Activated naive CD4-positive, alpha-beta T cell treated with anti-CD3 and anti-CD28 coated beads, Interleukin-2, amount 10 ng/mL, durations not matched to agents 7 days and 5 days (primary cell): ENCODE results near the gene SPECC1.
"Not testable (repeated sequence)": the region's sequence is repeated elsewhere in the genome, so short reads cannot be mapped to it uniquely, and the experiment has no call there.

Experiments used
- CTCF ChIA-PET: fragments of 350-600 bp; sonication (Branson Sonifier 250); formaldehyde crosslinking; loops from one replicate; lab custom pipeline; 2021; ENCODE audit warnings: antibody characterized with exemption; lab: Charles Lee
- DNase-seq: peaks from one replicate; pipeline ENCODE4 v3.0.0-alpha.2; 2020
- H3K27ac Mint-ChIP-seq: one replicate; pipeline ENCODE4 v1.8.0; 2021; ENCODE audit warnings: mild to moderate bottlenecking, moderate library complexity, mixed read lengths
- H3K27me3 Mint-ChIP-seq: one replicate; pipeline ENCODE4 v1.8.0; 2021; ENCODE audit warnings: mild to moderate bottlenecking, mixed read lengths
- H3K36me3 Mint-ChIP-seq: one replicate; pipeline ENCODE4 v1.8.0; 2021; ENCODE audit warnings: mixed read lengths
- H3K4me1 Mint-ChIP-seq: one replicate; pipeline ENCODE4 v1.8.0; 2021; ENCODE audit warnings: mixed read lengths
- H3K4me3 Mint-ChIP-seq: one replicate; pipeline ENCODE4 v1.8.0; 2021; ENCODE audit warnings: mild to moderate bottlenecking, moderate library complexity, mixed read lengths
- H3K9me3 Mint-ChIP-seq: one replicate; pipeline ENCODE4 v1.8.0; 2021; ENCODE audit warnings: mixed read lengths

SPECC1 gene

DNA sequence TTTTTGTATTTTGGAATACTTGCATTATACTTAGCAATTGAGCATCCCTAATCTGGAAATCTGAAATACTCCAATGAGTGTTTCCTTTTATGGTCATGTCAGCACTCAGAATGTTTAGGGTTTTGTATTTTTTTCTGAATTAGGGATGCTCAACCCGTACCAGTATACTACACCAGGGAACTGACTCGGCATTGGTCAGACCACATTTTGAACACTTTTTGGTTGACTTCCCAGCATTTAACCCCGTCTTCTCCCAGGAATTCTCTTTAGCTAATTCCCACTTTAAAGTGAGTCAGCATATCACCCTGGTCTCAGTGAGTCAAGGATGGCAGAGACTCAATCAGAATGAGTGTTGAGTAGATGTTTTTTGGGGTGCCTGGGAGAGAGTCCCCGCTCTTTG, 177.9 kb downstream of the SPECC1 start:
- H3K27me3 Mint-ChIP-seq = peaks cover 5% of the 10 kb centered on the region
- H3K36me3 Mint-ChIP-seq = no peaks in the 10 kb centered on the region
- no peak overlapping the region for H3K4me3 Mint-ChIP-seq
- DNase-seq = no peak
- no peaks in the 10 kb centered on the region for H3K4me1 Mint-ChIP-seq
- H3K27ac Mint-ChIP-seq = no peak overlapping the region
- H3K9me3 Mint-ChIP-seq = no peaks in the 10 kb centered on the region
- CTCF ChIA-PET = no interaction called here

DNA sequence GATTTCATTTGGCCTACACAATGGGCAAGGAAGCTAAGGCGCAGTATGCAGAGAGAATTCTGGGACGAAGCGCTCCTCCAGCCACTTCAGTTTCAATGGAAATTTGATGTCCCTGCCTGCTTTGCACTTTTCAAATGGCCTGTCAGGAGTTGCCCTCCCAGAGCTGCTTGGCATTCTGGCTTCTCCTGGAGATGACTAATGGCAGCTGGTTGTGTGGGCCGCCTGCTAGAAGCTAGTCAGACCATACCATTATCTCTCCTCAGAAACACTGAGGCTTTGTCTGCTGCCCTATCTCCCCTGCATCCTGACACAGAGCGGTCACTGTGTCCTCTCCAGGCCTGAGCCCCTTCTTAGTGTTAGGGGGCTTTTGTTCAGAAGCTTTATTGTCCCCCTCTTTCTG, 180.1 kb downstream of the SPECC1 start:
- Mint-ChIP-seq H3K36me3 (no peaks in the 10 kb centered on the region), H3K27me3 (peaks cover 7% of the 10 kb centered on the region), H3K4me3 (no peak overlapping the region), H3K4me1 (no peaks in the 10 kb centered on the region), H3K9me3 (no peaks in the 10 kb centered on the region), H3K27ac (no peak overlapping the region)
- CTCF ChIA-PET = no interaction called here
- DNase-seq = no peak

DNA sequence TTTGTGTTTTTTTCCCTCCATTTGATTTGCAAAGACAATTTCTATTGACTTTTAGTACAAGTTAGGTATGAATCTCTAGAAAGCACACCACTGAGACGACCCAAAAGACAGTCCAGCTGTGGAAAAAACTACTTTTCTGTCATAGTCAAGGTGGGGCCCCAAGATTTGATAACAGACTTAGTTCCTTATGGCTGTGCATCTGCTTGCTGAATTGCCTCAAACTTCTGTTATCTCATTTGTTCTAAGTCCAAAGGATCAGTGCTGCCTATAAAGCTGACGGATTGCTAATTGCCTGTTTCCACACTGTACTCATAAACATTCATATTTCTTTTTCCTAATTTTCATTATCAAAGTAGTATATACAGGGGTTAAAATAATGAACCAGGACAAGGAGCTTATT, 180.8 kb downstream of the SPECC1 start:
- CTCF ChIA-PET = interaction anchor here (1.1 kb wide), 1 partner anchor 27 kb away, joined by 3 read pairs; no protein-coding TSS in a partner anchor
- Mint-ChIP-seq H3K36me3 (no peaks in the 10 kb centered on the region), H3K4me1 (no peaks in the 10 kb centered on the region), H3K9me3 (peaks cover 1% of the 10 kb centered on the region), H3K4me3 (no peak overlapping the region), H3K27ac (no peak overlapping the region), H3K27me3 (peaks cover 7% of the 10 kb centered on the region)
- no peak for DNase-seq

DNA sequence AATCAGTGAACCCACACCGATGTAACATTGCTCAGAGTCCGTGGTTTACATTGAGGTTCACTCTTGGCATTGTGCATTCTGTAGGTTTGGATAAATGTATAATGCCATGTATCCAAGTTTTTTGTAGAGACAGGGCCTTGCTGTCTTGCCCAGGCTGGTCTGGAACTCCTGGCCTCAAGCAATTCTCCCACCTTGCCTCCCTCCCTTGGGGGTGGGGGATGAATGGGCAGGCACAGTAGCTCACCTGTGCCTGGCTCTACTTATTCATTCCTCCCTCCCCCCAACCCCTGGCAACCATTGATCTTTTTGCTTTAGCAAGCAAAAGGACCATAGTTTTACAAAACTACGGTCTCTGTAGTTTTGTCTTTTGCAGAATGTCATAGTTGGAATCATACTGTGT, 181.4 kb downstream of the SPECC1 start:
- DNase-seq = no peak
- H3K27ac Mint-ChIP-seq = no peak overlapping the region
- peaks cover 3% of the 10 kb centered on the region for H3K9me3 Mint-ChIP-seq
- H3K4me1 Mint-ChIP-seq = no peaks in the 10 kb centered on the region
- CTCF ChIA-PET = interaction anchor here (0.6 to 1.1 kb wide), 2 partner anchors 21 to 27 kb away, joined by 3 read pairs; no protein-coding TSS in a partner anchor
- peaks cover 7% of the 10 kb centered on the region for H3K27me3 Mint-ChIP-seq
- H3K4me3 Mint-ChIP-seq = no peak overlapping the region
- no peaks in the 10 kb centered on the region for H3K36me3 Mint-ChIP-seq

DNA sequence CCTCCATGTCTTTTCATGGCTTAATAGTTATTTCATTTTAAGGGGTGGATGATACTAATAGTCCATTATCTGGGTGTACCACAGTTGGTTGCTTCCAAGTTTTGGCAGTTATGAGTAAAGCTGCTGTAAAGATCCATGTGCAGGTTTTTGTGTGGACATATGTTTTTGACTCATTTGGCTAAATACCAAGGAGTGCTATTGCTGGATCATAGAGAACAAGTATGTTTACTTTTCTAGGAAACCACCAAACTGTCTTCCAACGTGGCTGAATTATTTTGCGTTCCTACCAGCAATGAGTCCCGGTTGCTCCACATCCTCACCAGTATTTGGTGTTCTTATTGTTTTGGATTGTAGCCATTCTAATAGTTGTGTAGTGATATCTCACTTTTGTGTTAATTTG, 181.9 kb downstream of the SPECC1 start:
- H3K27me3 Mint-ChIP-seq = peaks cover 7% of the 10 kb centered on the region
- H3K27ac Mint-ChIP-seq = no peak overlapping the region
- H3K4me3 Mint-ChIP-seq = no peak overlapping the region
- no peaks in the 10 kb centered on the region for H3K36me3 Mint-ChIP-seq
- H3K4me1 Mint-ChIP-seq = no peaks in the 10 kb centered on the region
- CTCF ChIA-PET = interaction anchor here (0.6 to 1.1 kb wide), 3 partner anchors 21 to 69 kb away, joined by 3 read pairs; no protein-coding TSS in a partner anchor
- DNase-seq = no peak
- H3K9me3 Mint-ChIP-seq = peaks cover 5% of the 10 kb centered on the region

DNA sequence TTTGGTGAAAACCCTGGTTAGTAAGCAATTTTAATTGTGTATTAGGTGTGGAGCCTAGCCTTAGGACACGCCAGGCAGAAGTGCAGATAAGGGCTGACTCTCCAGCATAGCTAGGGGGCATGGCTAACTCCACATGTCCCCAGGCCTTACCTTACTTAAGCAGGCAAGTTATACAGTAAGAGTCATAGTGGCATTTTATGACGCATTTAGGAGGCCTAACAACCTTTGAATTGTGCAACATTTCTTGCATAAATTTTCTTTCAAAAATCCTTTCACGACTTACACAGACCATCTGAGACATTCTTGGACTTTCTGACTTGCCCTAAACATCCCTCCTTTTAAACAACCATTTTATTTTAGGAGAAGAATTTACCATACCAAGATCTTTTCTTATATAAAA, 187.1 kb downstream of the SPECC1 start:
- not testable (repeated sequence) for DNase-seq, H3K4me1 Mint-ChIP-seq, H3K27ac Mint-ChIP-seq, H3K27me3 Mint-ChIP-seq, H3K36me3 Mint-ChIP-seq, H3K9me3 Mint-ChIP-seq, H3K4me3 Mint-ChIP-seq
- CTCF ChIA-PET = interaction anchor here (0.6 kb wide), 1 partner anchor 29 kb away, joined by 3 read pairs; no protein-coding TSS in a partner anchor

DNA sequence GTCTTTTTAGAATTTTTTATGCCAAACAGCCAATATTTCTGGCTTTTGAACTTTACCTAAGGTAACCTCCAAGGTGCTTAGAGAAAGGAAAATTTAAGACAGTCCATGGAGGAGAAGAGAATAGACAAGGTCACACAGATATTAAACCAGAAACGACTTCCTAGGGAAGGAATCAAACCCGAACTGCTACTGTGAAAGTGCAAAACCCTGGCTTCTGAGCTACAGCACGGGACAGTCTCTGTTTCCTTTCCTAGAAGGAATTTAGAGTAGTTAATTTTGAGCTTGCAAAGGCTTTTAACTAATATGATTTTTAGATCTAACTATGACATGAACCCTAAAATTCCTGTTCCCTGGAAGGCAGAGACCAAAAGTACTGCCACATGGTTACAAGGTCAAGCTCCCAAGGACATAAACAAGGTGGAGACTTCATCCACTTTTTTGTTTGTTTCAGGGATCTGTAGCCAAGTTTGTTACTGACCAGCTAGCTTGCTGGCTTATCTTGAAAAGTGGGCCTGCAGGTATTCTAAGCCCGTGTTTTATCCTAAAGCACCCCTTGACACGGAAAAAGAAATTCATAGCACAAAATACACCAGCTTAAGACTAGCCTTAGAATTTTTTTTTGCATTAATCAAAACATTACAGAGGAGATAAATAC, 188.2 kb downstream of the SPECC1 start:
- no peak for DNase-seq
- H3K36me3 Mint-ChIP-seq = no peaks in the 10 kb centered on the region
- no peak overlapping the region for H3K4me3 Mint-ChIP-seq
- H3K9me3 Mint-ChIP-seq = peaks cover 9% of the 10 kb centered on the region
- peaks cover 8% of the 10 kb centered on the region for H3K27me3 Mint-ChIP-seq
- no peak overlapping the region for H3K27ac Mint-ChIP-seq
- CTCF ChIA-PET = interaction anchor here (1.6 kb wide), 1 partner anchor 27 kb away, joined by 5 read pairs; no protein-coding TSS in a partner anchor
- H3K4me1 Mint-ChIP-seq = no peaks in the 10 kb centered on the region

DNA sequence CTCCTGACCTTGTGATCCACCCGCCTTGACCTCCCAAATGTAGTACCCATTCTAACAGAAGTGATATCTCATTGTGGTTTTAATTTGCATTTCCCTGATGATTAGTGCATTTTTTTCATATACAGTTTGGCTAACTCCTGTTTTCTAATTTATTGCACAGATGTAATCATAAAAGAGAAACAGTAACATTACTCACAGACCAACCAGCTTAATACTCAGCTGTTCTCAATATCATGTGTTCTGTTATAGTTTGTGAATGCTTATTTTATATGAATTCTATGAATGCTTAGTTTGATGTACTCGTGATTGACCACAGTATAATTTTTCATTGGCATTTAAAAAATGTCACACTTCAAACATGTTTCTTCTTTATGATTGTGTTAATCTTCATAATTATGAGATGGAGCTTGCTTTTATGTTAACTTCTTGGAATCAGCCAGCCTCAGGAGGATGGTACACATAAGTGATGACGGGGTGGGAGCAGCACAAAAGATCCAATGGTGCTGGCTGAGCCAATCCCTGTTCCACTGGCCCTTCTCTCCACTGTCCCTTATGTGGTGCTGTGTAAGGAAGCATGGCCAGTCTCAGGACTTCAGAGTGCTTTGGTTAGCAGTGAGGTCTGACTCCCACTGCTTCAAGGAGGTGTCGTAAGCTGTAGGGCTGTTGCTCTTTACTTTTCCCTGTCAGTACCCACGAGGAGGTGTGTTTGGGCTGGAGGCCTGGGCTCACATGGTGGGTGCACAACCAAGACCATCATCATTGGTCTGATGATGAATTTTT, 191.0 kb downstream of the SPECC1 start:
- H3K27ac Mint-ChIP-seq = no peak overlapping the region
- no peak for DNase-seq
- H3K27me3 Mint-ChIP-seq = peaks cover 5% of the 10 kb centered on the region
- H3K9me3 Mint-ChIP-seq = peaks cover 6% of the 10 kb centered on the region
- H3K4me1 Mint-ChIP-seq = no peaks in the 10 kb centered on the region
- H3K36me3 Mint-ChIP-seq = no peaks in the 10 kb centered on the region
- CTCF ChIA-PET = interaction anchor here (0.8 kb wide), 1 partner anchor 27 kb away, joined by 3 read pairs; no protein-coding TSS in a partner anchor
- H3K4me3 Mint-ChIP-seq = no peak overlapping the region

DNA sequence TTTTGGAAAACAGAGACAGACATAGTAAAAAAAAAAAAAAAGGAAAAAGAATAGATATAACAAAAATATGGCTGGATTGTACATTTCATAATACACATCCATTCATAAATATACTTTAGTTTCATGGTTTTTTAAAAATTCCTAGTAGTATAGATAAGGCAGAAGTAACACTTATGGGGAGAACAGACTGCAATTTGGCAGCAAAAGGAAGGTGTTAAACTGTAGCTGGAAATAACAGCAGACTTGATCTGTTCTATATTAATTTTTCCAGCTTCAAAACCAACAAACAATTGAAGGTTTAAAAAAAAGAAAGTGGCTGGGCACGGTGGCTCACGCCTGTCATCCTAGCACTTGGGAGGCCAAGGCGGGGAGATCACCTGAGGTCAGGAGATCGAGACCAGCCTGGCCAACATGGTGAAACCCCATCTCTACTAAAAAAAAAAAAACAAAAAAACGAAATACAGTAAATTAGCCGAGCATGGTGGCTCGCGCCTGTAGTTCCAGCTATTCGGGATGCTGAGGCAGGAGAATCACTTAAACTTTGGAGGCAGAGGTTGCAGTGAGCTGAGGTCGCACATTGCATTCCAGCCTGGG, 191.8 kb downstream of the SPECC1 start:
- no peak overlapping the region for H3K27ac Mint-ChIP-seq
- H3K36me3 Mint-ChIP-seq = no peaks in the 10 kb centered on the region
- no peak for DNase-seq
- H3K27me3 Mint-ChIP-seq = peaks cover 5% of the 10 kb centered on the region
- CTCF ChIA-PET = no interaction called here
- H3K4me3 Mint-ChIP-seq = no peak overlapping the region
- H3K4me1 Mint-ChIP-seq = peaks cover 7% of the 10 kb centered on the region
- peaks cover 5% of the 10 kb centered on the region for H3K9me3 Mint-ChIP-seq

DNA sequence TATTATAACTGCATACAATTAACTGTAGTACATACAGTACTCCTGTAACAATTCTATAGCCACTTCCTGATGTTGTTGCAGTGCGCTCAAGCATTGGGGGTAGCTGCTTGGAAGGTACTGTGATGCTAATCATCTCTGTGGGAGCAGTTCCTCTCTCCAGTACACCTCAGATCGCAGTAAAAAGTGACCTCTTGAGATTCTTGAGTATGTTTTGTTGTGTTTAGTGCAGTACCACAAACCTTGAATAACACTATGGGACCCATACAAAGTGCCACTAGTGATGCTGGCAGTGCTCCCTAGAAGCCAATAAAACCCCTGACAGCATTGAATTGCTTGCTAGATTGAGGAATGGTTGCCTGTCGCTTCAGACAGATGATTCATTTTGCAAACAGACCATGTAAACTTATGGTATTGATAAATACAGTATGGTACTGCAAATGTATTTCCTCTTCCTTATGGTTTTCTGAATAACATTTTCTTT, 193.0 kb downstream of the SPECC1 start:
- Mint-ChIP-seq H3K27me3 (peaks cover 5% of the 10 kb centered on the region), H3K9me3 (no peaks in the 10 kb centered on the region), H3K27ac (no peak overlapping the region), H3K4me3 (no peak overlapping the region), H3K4me1 (peaks cover 10% of the 10 kb centered on the region), H3K36me3 (no peaks in the 10 kb centered on the region)
- no peak for DNase-seq
- CTCF ChIA-PET = no interaction called here

DNA sequence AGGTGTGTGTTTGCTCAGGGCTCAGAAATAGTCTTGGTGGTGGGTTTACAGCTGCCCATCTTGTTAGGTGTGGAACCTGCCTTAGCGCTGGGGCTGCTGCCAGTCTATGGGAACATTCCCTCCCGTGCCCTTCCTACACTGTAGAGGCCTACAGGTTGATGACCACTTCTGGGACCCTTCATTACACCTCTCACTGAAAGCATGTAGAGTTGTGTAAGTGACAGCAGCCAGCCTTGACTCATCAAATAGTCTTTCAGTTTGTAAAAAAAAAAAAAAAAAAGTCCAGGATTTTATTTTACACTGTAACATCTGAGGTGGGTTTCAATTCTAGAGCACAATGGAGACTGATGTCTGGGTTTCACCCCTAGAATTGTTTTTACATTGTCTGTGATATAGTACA, 193.9 kb downstream of the SPECC1 start:
- Mint-ChIP-seq H3K4me1 (peaks cover 10% of the 10 kb centered on the region), H3K36me3 (no peaks in the 10 kb centered on the region), H3K4me3 (no peak overlapping the region), H3K9me3 (no peaks in the 10 kb centered on the region), H3K27me3 (peaks cover 5% of the 10 kb centered on the region), H3K27ac (no peak overlapping the region)
- CTCF ChIA-PET = no interaction called here
- no peak for DNase-seq

DNA sequence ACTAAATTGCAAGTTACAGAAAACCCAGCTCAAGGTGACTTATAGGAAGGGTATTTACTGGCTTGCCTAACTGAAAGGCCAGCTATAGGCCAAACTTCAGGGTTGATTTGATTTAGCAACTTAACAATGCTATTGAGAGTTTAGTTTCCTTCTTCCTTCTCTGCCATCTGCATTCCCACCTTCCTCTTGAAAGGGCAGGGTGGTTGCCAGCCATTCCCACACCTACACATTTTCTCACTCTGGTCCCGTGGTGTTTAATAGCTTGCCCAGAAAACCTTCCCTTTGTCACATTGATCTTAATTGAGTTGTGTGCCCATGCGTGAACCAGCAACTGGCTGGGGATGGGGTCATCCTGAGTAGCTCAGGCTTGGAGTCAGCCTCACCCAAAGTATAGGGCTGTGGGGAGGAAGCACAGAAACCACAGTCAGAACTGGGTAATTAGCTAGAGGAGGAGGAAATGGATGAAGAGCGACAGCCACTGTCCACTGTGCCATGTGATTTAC, 194.7 kb downstream of the SPECC1 start:
- Mint-ChIP-seq H3K9me3 (no peaks in the 10 kb centered on the region), H3K4me1 (peaks cover 10% of the 10 kb centered on the region), H3K4me3 (no peak overlapping the region), H3K27me3 (peaks cover 5% of the 10 kb centered on the region), H3K27ac (no peak overlapping the region), H3K36me3 (no peaks in the 10 kb centered on the region)
- CTCF ChIA-PET = interaction anchor here (0.7 kb wide), 1 partner anchor 9 kb away, joined by 3 read pairs; no protein-coding TSS in a partner anchor
- no peak for DNase-seq

DNA sequence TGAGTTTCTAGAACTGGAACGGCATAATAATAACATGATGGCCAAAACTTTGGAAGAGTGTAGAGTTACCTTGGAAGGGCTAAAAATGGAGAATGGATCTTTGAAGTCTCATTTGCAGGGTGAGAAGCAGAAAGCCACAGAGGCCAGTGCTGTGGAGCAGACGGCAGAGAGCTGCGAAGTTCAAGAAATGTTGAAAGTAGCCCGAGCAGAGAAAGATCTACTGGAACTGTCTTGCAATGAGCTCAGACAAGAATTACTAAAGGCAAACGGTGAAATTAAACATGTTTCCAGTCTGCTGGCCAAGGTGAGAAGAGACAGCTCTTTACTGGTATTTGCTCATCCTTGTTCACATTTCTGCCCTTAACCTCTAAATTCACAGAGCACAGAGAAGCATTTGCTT, 196.4 kb downstream of the SPECC1 start:
- H3K27ac Mint-ChIP-seq = no peak overlapping the region
- CTCF ChIA-PET = interaction anchor here (0.8 to 1.7 kb wide), 4 partner anchors 21 to 216 kb away, joined by 3 to 8 read pairs (median 4); no protein-coding TSS in a partner anchor
- H3K4me3 Mint-ChIP-seq = no peak overlapping the region

DNA sequence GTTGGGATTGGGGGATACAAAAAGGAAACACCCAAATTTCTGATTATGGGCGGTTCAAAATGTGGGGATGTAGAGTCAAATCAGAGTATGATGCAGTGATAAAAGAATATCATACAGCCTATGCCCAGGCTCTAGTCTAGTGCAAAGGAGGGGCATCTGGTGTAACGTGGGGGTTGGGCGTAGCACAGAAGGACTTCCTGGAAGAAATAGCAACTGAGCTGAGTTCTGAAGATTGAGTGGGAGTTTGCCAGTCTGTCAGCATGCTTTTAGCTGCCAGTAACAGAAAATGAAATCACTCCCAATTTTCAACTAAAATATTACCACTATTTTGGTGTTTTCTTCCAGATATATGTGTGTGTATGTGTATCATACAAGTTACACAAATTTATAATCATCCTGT, 196.9 kb downstream of the SPECC1 start:
- no peak for DNase-seq
- no peak overlapping the region for H3K4me3 Mint-ChIP-seq
- no peak overlapping the region for H3K27ac Mint-ChIP-seq
- no peaks in the 10 kb centered on the region for H3K36me3 Mint-ChIP-seq
- no peaks in the 10 kb centered on the region for H3K27me3 Mint-ChIP-seq
- no peaks in the 10 kb centered on the region for H3K9me3 Mint-ChIP-seq
- H3K4me1 Mint-ChIP-seq = peaks cover 10% of the 10 kb centered on the region
- CTCF ChIA-PET = interaction anchor here (0.8 to 1.7 kb wide), 4 partner anchors 21 to 217 kb away, joined by 3 to 8 read pairs (median 4); no protein-coding TSS in a partner anchor

More for the DNA sequence above, 196.4 kb downstream of the SPECC1 start:
- Mint-ChIP-seq H3K4me1 (peaks cover 10% of the 10 kb centered on the region), H3K27me3 (peaks cover 1% of the 10 kb centered on the region), H3K36me3 (no peaks in the 10 kb centered on the region), H3K9me3 (no peaks in the 10 kb centered on the region)
- no peak for DNase-seq
